ENCODE results near the gene COL9A3. TPM values are rescaled to one million over a fixed set of nuclear protein-coding genes. Genes with fewer than 3 reads are reported as not detected.

Gene COL9A3
- total RNA-seq, 1 donor from 2014 or later = 78.7 TPM

- no peak overlapping the region for H3K4me3 Mint-ChIP-seq (ENCODE audit: unreplicated experiment)
- no peaks in the 10 kb centered on the region for H3K9me3 Mint-ChIP-seq (ENCODE audit: unreplicated experiment)
- no peak for TF ChIP-seq CTCF (IDR thresholded peaks at IDR 0.05; ENCODE audit: partially characterized antibody, unreplicated experiment)
- no peaks in the 10 kb centered on the region for H3K36me3 Mint-ChIP-seq (ENCODE audit: unreplicated experiment)
- no peak overlapping the region for H3K27ac Mint-ChIP-seq (ENCODE audit: unreplicated experiment)
- H3K4me1 Mint-ChIP-seq (ENCODE audit: low read depth, unreplicated experiment) = peaks cover 2% of the 10 kb centered on the region
- H3K27me3 Mint-ChIP-seq (ENCODE audit: unreplicated experiment) = peaks cover 6% of the 10 kb centered on the region
- DNase-seq = no peak
Measured at GRCh38 chr20:62813588-62813987, 3.3 kb upstream of the COL9A3 start.

GRCh38 chr20:62814060-62814708 lies 2.7 kb upstream of the COL9A3 start:
- no peaks in the 10 kb centered on the region for H3K9me3 Mint-ChIP-seq (ENCODE audit: unreplicated experiment)
- H3K36me3 Mint-ChIP-seq (ENCODE audit: unreplicated experiment) = no peaks in the 10 kb centered on the region
- H3K4me1 Mint-ChIP-seq (ENCODE audit: low read depth, unreplicated experiment) = peaks cover 2% of the 10 kb centered on the region
- H3K4me3 Mint-ChIP-seq (ENCODE audit: unreplicated experiment) = no peak overlapping the region
- no peak for DNase-seq
- H3K27ac Mint-ChIP-seq (ENCODE audit: unreplicated experiment) = no peak overlapping the region
- no peak for TF ChIP-seq CTCF (IDR thresholded peaks at IDR 0.05; ENCODE audit: partially characterized antibody, unreplicated experiment)
- peaks cover 6% of the 10 kb centered on the region for H3K27me3 Mint-ChIP-seq (ENCODE audit: unreplicated experiment)

GRCh38 chr20:62814709-62815065 lies 2.2 kb upstream of the COL9A3 start:
- Mint-ChIP-seq H3K27ac (ENCODE audit: unreplicated experiment) (no peak overlapping the region), H3K4me1 (ENCODE audit: low read depth, unreplicated experiment) (peaks cover 2% of the 10 kb centered on the region)

GRCh38 chr20:62815066-62815991 lies 1.5 kb upstream of the COL9A3 start:
- Mint-ChIP-seq H3K4me1 (ENCODE audit: low read depth, unreplicated experiment) (peaks cover 5% of the 10 kb centered on the region), H3K9me3 (ENCODE audit: unreplicated experiment) (no peaks in the 10 kb centered on the region), H3K27ac (ENCODE audit: unreplicated experiment) (peak overlapping the region; percentile 43), H3K36me3 (ENCODE audit: unreplicated experiment) (no peaks in the 10 kb centered on the region), H3K4me3 (ENCODE audit: unreplicated experiment) (peak overlapping the region; percentile 72), H3K27me3 (ENCODE audit: unreplicated experiment) (peaks cover 6% of the 10 kb centered on the region)
- no peak for TF ChIP-seq CTCF (IDR thresholded peaks at IDR 0.05; ENCODE audit: partially characterized antibody, unreplicated experiment)
- DNase-seq = no peak

More at GRCh38 chr20:62814709-62815065, 2.2 kb upstream of the COL9A3 start:
- H3K4me3 Mint-ChIP-seq (ENCODE audit: unreplicated experiment) = no peak overlapping the region
- peaks cover 6% of the 10 kb centered on the region for H3K27me3 Mint-ChIP-seq (ENCODE audit: unreplicated experiment)
- no peak for TF ChIP-seq CTCF (IDR thresholded peaks at IDR 0.05; ENCODE audit: partially characterized antibody, unreplicated experiment)
- no peak for DNase-seq
- H3K36me3 Mint-ChIP-seq (ENCODE audit: unreplicated experiment) = no peaks in the 10 kb centered on the region
- no peaks in the 10 kb centered on the region for H3K9me3 Mint-ChIP-seq (ENCODE audit: unreplicated experiment)
